GM21423 (cell line): ENCODE data around the gene UBE2F.
"Not testable (repeated sequence)": the region's sequence is repeated elsewhere in the genome, so short reads cannot be mapped to it uniquely, and the experiment has no call there.

Source experiments
- ATAC-seq: cut with Tn5 transposase; IDR thresholded peaks from one replicate; pipeline ENCODE4 v1.9.1; 2021; ENCODE audit warnings: mild to moderate bottlenecking, moderate library complexity; ENCODE audit not compliant: unreplicated experiment

The UBE2F gene

DNA sequence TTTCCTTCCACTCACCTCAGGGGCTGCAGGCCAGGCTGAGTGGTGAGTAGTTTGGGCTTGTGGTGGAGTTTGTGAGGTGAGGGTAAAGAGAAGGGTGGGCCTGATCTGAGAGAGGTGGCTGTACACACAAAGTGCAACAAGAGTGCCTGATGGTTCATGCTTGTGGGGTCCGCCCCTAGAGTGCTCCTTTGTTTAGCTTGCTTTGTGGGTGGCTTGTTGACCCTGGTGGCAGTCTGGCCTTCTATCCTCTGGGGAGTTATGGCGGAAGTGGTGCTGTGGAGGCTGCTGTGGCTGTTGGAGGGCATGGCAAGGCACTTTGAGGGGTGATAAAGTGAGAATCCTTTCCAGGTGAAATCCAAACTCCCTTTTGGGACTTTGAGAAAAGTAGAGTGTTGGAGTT is 10.6 kb downstream of the UBE2F start:
- ATAC-seq: no peak

DNA sequence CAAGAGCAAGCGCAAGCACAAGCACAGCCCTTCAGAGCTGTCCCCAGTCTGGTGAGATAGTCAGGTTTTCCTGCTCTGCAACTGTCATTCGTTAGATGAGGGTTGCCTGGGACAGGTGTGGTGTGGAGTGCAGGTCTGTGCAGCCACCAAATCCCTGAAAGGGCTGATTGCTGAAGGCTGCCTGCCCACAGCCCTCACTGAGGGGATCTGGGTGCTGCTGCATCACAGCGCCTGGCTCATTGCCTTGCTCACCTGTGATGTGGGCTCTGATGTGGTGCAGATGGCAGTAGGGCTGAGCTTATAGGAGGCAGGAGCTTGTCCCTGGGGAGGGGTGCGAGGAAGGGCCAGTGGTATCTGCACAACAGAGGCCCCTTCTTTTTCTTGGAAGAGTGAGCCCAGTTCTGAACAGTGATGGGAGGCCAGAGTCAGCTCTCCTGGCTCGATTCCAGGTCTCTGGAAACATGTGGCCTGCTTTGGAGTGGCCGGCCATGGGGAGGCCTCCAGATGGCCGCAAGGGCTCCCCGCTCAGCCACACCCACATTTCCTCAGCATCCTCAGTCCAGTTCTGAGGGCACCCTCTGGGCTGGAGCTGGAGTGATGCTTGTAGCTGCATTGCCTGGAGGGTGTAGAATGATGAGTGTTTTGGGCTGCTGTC is 11.4 kb downstream of the UBE2F start:
- no peak for ATAC-seq

DNA sequence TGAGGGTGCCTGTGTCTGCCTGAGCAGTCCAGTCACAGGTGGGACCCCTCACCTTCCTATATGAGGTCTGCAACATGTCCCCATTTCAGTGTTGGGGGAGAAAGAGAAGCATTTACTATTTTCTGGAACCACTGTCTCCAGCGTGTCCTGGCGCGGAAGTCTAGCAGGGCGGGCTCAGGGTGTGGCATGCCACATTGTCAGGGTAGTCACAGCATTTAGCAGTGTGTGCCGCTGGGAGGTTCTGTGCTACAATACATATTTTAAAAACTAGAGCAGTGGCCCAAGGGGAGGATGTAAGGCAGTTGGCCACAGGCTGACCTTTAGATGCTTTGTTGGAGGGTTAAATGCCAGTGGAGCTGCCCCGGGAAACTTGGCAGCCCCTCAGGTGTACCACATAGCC is 12.5 kb downstream of the UBE2F start:
- no peak for ATAC-seq

DNA sequence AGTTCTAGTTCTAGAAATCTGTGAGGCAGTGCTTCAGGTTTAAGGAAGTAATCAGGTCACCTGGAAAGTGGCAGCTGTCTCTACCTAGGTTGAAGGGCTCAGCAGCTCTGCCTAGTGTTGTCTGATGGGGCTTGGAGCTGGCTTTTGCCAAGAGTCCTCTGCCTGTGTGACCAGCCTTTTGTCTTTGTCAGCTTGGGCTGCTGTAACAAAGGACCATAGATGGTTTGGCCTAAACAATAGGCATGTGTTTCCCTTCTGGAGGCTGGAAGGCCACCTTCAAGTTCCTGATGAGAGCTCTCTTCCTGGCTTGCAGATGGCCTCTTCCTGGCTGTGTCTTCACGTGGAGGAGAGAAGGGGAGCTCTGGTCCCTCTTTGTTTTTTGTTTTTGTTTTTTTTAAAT is 13.3 kb downstream of the UBE2F start:
- ATAC-seq: no peak

DNA sequence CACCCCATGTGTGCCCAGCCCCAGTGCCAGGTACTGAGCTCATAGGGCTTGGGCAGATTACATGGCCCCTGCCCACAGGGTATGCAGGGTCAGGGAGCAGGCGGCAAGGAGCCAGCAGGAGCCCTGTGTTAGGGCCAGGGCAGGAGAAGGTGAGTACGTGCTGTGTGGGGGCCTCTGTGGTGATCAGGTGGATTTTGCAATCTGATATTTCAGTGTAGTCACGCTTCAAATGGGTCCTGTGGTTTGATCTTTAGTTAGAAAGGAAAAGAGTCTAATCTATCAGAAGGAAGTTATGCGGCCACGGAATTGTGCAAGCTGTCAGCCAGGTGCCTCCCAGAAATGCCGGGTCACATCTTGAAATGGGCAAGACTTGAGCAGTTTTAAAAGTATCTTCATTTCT is 13.9 kb downstream of the UBE2F start:
- ATAC-seq: no peak

DNA sequence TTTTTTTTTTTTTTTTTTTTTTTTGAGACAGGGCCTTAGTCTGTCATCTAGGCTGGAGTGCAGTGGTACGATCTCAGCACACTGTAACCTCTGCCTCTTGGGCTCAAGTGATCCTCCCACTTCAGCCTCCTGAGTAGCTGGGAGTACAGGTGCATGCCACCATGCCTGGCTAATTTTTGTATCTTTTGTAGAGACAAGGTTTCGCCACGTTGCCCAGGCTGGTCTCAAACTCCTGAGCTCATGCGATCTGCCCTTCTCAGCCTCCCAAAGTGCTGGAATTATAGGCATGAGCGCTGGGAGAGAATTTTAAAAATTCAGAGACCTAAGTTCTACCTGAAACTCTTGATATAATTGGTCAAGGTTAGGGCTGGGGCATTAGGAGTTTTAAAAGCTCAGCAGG is 14.8 kb downstream of the UBE2F start:
- ATAC-seq: not testable (repeated sequence)

DNA sequence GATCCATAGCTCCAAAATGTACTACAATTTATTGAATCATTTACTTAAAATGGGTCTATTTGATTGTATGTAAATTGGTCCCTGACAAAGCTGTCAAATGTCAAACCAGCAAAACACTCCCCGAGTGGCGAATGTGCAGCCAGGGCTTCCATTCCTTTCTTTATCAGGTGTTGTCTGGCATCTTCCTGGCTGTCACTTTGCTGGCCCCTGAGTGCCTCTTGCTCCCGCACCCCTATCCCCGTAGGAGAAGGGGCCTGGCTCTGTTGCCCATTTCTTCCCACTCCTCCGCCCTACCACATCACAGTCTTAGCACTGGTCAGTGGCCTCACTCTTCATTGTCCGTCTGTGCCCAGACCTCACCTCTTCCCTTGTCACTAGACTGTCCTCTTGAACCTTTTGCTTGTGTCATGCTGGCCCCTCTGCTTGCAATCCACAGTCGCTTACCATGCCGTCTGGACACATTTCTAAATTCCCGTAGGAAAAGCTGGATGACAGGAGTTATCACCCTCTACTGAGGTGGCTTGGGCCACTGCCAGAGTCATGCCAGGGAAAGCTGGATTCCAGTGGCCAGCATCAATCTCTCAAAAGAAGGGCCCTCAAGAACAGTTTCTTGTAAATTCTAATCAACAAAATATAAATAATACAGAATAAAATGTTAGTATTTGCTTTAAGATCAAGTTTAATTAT is 15.4 kb downstream of the UBE2F start:
- no peak for ATAC-seq

DNA sequence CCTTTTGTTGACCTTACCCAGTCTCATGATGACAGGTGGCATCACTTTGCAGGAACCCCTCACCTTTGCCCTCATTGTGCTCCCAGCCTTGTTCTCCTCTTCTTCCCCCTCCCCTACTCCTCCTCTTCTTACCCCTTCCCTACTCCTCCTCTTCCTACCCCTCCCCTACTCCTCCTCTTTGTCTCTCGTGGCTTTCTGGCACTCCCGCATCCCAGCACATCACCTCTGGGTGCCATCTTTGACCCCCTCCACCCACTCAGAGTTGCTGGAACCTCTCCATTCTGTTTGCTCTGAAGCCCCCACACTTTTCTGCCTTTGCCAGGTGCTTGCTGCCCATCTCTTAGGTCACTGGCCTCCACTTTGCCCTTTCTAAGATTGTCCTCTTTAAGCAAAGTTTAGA is 17.1 kb downstream of the UBE2F start:
- no peak for ATAC-seq

DNA sequence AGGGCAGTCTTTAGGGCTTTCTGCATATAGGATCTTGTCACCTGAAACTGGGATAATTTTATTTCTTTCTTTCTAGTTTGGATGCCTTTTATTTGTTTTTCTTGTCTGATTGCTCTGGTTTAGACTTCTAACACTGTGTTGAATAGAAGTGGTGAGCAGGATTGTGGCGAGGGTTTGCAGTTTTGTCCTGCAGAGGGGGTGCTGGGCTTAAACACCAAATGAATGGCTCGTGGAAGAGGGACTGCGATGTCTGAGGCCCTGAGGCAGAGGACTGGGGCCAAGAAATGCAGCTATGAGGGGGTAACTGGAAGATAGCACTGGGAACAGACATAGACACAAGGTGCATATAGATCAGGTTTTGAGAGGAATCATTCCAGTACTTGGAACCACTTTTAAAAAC is 20.5 kb downstream of the UBE2F start:
- no peak for ATAC-seq

DNA sequence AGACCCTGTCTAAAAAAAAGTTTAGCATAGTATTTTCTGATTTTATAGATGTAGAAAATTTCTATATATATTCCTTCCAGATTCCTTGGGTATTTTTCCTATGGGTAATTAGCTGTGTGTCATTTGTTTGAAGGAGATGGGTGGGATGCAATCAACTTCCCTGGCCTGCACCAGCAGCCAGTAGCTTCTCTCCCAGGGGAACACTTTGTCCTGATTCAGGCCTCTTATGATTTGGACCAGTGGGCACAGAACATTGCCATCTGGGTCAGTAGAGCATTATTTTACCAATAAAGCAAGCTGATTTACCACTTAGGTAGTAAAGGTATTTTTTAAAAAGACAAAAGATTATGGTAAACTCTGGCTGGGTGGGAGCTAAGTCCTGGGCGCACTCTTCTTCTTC is 26.9 kb downstream of the UBE2F start:
- no peak for ATAC-seq

DNA sequence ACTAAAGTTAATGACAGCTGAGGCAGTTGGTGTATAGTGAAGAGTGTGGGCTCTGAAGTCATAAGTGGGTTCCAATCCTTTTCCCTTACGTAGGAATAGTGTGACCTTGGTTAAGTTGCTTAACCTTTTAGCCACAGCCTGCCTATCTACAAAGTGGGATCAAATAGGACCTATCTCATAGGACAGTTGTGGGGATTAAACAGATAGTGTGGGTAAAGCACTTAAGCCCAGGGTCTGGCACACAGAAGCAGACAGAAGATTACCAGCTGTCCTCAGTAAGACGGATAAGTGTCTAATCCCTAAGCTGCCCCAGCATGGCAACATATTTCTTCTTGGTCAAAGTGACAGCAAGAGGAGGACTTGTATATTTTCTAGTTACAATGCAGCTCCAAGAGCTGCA is 28.2 kb downstream of the UBE2F start:
- ATAC-seq: no peak

DNA sequence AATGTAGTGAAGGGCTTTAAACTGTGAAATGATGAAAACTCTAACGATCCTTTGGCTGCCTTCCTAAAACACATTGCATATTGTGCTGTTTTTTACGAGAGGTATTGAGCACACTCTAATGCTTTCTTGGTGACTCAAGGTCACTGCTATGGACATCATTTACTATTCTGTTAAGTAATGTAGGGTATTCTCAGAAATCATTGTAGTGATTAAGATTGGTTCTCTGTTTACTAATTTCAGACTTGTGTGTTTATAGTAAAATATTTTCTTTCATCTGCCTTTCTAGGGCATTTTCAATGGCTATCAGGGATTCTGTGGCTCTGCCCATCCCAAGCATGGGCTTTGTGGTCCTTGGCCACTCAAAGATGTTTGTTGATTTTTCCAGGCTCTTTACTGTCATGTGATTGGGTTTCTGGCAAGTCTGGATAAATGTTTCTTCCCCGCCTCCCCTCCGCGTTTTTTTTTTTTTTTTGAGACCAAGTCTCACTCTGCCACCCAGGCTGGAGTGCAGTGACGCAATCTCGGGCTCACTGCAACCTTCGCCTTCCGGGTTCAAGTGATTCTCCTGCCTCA is 29.3 kb downstream of the UBE2F start:
- no peak for ATAC-seq

DNA sequence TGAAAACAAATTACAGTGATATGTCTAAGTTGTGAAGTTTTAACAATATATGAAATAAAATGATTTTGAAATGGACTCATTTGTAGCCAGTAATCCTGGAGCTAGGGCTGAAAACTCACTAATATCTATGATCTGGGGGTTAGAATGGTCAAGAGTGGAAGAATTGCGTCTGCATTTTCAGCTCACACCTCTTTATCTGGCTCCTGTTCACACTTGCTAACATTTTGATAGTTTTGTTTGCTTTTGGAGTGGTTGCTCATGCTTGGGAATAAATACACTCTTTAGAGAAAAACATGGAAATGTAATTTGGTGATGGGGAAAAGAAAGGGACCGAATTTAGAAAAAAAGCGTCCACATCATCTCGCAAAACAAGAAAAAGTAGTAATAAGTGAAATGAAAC is 30.7 kb downstream of the UBE2F start:
- no peak for ATAC-seq

DNA sequence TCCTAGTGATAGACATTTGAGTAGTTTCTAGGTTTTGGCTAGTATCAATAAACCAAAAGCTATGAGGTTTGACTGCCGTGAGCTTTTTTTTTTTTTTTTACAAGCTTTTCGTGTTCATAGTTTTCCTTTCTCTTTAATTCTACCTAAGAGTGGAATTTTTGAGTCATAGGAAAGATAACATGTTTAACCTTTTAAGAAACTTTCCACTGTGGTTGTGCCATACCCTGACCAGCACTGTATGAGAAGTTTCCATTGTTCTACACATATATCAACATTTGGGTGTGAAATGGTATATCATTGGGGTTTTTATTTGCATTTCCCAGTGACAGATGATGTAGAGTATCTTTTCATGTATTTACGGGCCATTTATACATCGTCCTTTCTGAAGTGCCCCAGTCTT is 31.7 kb downstream of the UBE2F start:
- ATAC-seq: peak; percentile 85

DNA sequence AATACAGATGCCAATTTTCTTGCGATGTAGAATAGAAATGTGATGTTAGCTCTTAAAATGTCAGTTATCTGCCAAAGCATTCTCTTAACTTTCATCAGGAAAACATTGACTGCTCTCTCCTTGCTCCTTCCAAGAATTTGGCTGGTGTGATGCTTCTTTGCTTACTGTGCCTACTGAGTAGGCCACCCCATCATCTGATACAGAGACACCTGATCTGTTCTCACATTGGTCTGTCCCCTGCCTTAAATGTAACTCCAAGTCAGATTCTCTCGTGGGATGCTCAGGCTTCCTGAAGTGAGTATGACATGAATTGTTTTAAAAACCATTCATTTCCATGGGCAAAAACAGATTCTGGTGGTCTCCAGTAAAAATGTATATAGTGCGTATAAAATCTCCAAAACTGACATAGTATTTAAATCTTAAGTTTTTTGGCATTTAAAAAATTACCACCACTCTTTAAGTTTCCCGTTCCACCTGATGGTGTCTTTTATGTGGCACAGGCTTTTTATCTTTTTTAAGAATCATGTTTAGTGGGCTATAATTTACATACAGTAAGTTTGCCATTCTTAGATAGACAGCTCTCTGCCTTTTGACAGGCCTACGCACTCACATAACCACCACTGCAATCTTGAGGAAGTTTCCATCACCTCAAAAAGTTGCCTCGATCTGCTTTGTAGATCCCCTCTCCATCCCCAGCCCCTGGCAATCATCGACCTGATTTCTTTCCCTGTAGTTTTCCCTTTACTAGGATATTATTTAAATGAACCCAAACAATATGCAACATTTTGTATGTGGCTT is 36.6 kb downstream of the UBE2F start:
- no peak for ATAC-seq

DNA sequence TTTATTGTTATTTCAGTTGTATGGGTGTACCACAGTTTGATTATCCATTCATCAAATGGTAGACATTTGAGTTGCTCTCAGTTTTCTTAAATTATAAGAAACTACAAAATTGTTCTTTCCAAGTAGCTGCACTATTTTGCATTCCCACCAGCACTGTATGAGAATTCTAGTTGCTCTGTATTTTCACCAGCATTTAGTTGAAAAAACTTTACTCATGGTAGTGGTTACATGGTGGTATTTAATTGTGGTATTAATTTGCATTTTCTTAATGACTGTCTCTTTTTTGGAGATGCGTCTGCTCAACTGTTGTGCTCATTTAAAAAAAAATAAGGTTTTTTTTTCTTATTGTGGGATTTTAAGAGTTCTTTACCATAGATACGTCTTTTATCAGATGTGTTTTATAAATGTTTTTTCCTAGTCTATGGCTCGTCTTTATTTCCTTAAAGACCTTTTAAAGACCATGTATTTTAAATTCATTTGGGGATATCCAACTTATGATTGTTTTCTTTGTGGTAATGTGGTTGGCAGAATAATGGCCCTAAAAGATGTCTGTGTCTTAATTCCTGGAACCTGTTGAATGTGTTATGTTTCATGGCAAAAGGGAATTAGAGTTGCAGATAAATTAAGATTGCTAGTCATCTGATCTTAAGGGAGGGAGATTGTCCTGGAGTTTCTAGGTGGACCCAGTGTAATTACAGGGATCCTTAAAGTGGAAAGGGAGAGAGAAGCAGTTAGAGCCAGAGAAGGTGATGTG is 37.4 kb downstream of the UBE2F start:
- no peak for ATAC-seq

DNA sequence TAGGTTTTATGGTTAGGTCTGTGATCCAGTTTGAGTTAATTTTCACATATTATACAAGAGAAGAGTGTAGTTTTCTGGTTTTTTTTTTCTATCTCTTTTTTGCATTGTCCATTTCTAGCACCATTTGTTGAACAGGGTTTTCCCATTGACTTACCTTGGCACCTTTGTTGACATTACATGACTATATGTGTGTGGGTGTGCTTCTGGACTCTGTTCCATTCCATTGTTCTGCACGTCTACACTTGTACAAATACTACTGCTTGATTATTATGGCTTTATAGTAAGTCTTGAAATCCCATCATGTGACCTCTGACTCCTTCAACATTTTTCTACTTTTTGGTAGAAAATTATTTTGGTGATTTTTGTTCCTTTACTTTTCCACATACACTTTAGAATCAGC is 38.7 kb downstream of the UBE2F start:
- ATAC-seq: no peak

DNA sequence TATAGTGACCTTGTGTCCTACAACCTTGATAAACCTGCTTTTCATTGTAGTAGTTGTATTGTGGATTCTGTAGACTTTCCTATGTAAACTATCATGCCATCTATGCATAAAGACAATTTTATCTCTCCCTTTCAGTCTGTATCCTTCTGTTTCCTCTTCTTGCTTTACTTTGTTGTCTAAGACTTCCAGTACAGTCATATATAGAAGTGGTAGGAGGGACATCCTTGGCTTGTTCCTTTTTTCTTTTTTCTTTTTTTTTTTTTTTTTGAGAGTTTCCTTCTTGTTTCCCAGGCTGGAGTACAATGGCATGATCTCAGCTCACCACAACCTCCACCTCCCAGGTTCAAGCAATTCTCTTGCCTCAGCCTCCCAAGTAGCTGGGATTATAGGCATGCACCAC is 39.7 kb downstream of the UBE2F start:
- no peak for ATAC-seq

DNA sequence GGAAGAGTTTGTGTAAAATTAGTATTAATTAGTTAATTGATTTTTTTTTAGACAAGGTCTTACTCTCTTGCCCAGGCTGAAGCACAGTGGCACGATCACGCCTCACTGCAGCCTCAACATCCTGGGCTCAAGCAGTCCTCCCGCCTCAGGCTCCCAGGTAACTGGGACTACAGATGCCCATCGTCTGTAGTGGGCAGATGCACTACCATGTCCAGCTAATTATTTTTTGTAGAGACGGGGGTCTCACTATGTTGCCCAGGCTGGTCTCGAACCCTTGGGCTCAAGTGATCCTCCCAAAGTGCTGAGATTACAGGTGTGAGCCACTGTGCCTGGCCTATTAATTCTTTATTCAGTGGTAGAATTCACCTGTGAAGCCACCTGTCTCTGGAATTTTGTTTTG is 41.1 kb downstream of the UBE2F start:
- ATAC-seq: no peak

DNA sequence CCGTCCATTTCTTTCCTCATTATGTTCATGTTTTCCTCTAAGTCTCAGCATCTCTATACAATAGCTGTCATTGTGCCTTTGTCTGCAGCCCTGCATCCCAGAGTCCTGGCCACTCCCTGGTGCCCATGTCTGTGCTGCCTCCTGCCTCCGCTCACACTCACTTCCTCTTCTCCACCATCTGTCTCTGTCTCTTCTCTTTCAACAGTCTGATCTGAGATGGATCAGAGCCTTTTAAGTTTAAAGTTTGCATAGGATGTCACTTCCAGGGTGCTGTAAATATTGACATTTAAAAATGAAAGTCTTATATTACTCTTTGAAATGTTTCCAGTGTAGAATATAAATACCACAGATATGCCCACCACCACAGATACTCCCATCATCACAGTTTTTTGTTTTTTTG is 42.7 kb downstream of the UBE2F start:
- ATAC-seq: no peak

DNA sequence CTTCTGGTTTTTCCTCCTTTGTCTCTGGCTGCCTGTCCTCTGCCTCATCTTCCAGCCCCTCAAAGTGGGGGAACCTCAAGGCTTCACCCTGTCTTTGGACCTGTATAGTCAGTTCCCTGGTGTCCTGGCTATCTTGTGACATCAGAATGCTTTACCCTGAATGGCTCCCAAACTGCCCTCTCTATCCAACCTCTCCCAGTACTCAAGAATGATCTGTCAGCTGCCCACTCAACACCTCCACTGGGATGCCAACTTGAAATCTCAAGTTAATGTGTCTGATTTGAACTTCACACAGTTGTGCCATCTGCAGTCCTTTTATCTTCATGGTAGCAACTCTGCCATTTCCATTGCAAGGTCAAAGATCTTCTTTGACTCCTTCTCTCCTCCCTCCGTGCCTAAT is 43.8 kb downstream of the UBE2F start:
- no peak for ATAC-seq
